ENCODE measurements around the gene MBD4. TPM values are rescaled to one million over a fixed set of nuclear protein-coding genes. Genes with fewer than 3 reads are reported as not detected.
"Not testable (repeated sequence)": the region's sequence is repeated elsewhere in the genome, so short reads cannot be mapped to it uniquely, and the experiment has no call there.

MBD4 gene
- total RNA-seq, 1 donor from 2014 or later: 18.8 TPM

GRCh38 chr3:129399895-129400357 is 39.8 kb downstream of the MBD4 start:
- H3K36me3 ChIP-seq: peaks cover 10% of the 10 kb centered on the region
- peak overlapping the region; percentile 93 for H3K4me3 ChIP-seq
- H3K27me3 ChIP-seq (ENCODE audit: low read depth): no peaks in the 10 kb centered on the region
- H3K27ac ChIP-seq (replicated peaks): peak overlapping the region; percentile 94
- intact Hi-C loops (cut with micrococcal nuclease): no loop called here
- H3K4me1 ChIP-seq: peaks cover 41% of the 10 kb centered on the region
- no peak for DNase-seq
- peak; percentile 13 for TF ChIP-seq CTCF (IDR thresholded peaks at IDR 0.05; ENCODE audit: borderline replicate concordance)
- H3K9me3 ChIP-seq (replicated peaks): no peaks in the 10 kb centered on the region

GRCh38 chr3:129399145-129399894 is 40.4 kb downstream of the MBD4 start:
- H3K36me3 ChIP-seq: peaks cover 10% of the 10 kb centered on the region
- H3K4me3 ChIP-seq: peak overlapping the region; percentile 93
- intact Hi-C loops (cut with micrococcal nuclease): no loop called here
- peak overlapping the region; percentile 94 for H3K27ac ChIP-seq (replicated peaks)
- DNase-seq: peak; percentile 72
- H3K27me3 ChIP-seq (ENCODE audit: low read depth): no peaks in the 10 kb centered on the region
- no peaks in the 10 kb centered on the region for H3K9me3 ChIP-seq (replicated peaks)
- peak; percentile 83 for TF ChIP-seq CTCF (IDR thresholded peaks at IDR 0.05; ENCODE audit: borderline replicate concordance)
- H3K4me1 ChIP-seq: peaks cover 42% of the 10 kb centered on the region

DNA sequence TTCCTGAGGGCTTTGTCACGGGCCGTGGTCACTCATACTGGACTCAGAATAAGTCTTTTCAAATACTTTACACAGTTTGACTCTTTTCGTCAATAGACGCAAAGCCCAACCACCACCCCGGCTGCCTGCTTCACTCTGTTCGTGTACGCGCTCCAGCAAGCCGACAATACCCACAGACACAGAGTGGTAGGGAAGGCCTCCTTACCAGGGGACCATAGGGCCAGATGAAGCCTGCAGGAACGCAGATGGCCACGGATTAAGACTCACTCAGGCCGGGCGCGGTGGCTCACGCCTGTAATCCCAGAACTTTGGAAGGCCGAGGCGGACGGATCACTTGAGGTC is 41.0 kb downstream of the MBD4 start:
- Histone ChIP-seq H3K9me3 (replicated peaks) (no peaks in the 10 kb centered on the region), H3K4me3 (peak overlapping the region; percentile 93), H3K36me3 (peaks cover 10% of the 10 kb centered on the region), H3K27ac (replicated peaks) (peak overlapping the region; percentile 94), H3K4me1 (peaks cover 46% of the 10 kb centered on the region), H3K27me3 (ENCODE audit: low read depth) (no peaks in the 10 kb centered on the region)
- TF ChIP-seq CTCF (IDR thresholded peaks at IDR 0.05; ENCODE audit: borderline replicate concordance): no peak
- DNase-seq: no peak
- intact Hi-C loops (cut with micrococcal nuclease): no loop called here

- Histone ChIP-seq H3K27ac (replicated peaks) (peak overlapping the region; percentile 33), H3K36me3 (peaks cover 52% of the 10 kb centered on the region), H3K4me1 (peaks cover 71% of the 10 kb centered on the region)
- intact Hi-C loops (cut with micrococcal nuclease); H3K27me3 ChIP-seq (ENCODE audit: low read depth); H3K9me3 ChIP-seq (replicated peaks); H3K4me3 ChIP-seq; DNase-seq: not testable (repeated sequence)
Measured at GRCh38 chr3:129393760-129394564, 45.8 kb downstream of the MBD4 start.

GRCh38 chr3:129393271-129393670 is 46.5 kb downstream of the MBD4 start:
- no peak overlapping the region for H3K27ac ChIP-seq (replicated peaks)
- intact Hi-C loops (cut with micrococcal nuclease): no loop called here
- H3K9me3 ChIP-seq (replicated peaks): no peaks in the 10 kb centered on the region
- H3K4me1 ChIP-seq: peaks cover 64% of the 10 kb centered on the region
- peaks cover 52% of the 10 kb centered on the region for H3K36me3 ChIP-seq
- no peak for DNase-seq
- no peak overlapping the region for H3K4me3 ChIP-seq
- H3K27me3 ChIP-seq (ENCODE audit: low read depth): no peaks in the 10 kb centered on the region
- no peak for TF ChIP-seq CTCF (IDR thresholded peaks at IDR 0.05; ENCODE audit: borderline replicate concordance)

DNA sequence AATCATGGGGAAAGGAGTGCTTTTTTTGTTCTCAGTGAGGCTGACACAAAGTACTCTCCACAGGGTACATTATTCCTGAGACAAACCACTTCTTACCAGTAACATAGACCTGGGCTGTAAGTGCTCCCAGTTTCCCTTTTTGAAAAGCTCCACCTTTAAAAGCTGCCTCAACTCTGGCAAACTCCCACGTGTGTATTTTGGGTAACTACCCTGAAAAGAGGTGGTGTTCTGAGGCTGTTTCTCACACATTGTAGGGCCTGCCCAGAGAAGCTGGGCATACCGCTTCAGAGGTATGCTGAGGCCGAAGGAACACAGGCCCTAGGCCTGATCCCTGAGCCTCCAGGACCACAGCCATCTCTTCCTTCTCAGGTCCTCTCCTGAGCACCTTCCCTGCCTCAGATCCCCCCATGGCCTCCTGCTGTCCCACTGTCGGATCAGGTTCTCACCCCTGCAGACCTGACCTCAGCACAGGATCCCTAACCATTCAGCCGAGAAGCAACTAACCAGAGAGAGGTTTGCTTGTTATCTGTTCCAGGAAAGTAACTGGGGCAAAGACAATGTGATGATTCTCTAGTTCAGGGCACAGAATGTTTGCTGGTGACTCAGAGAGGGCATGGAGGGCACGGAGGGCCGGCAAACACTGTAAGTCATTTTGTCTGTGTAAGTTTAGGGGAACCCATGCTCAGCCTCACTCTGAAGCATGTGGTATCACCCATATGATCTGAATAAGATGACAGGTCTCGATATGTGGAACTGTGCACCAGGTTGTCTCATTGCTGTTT is 47.5 kb downstream of the MBD4 start:
- H3K4me3 ChIP-seq; H3K9me3 ChIP-seq (replicated peaks); DNase-seq; H3K27me3 ChIP-seq (ENCODE audit: low read depth); intact Hi-C loops (cut with micrococcal nuclease): not testable (repeated sequence)
- peak overlapping the region; percentile 16 for H3K27ac ChIP-seq (replicated peaks)
- peaks cover 54% of the 10 kb centered on the region for H3K36me3 ChIP-seq
- peaks cover 61% of the 10 kb centered on the region for H3K4me1 ChIP-seq

DNA sequence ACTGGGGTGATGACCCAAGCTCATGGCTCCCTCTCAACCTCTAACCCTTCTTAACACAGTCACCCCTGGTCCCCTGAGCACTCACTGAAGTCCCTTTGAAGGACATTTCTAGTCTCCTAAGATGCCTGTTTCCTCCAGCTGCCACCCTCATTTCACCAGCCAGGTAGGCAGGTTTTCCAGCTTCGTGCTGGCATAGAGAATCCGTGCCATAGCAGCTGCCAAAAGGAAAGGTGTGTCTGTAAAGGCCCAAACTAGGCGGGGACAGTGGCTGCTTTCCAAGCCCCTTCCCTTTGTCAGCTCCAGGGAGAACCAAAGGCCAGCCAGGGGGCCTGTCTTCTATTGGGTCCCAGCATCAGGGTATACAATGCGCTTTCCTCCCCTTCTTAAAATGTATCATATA is 48.2 kb downstream of the MBD4 start:
- H3K27me3 ChIP-seq (ENCODE audit: low read depth); intact Hi-C loops (cut with micrococcal nuclease); H3K9me3 ChIP-seq (replicated peaks); DNase-seq; H3K4me3 ChIP-seq: not testable (repeated sequence)
- peaks cover 60% of the 10 kb centered on the region for H3K36me3 ChIP-seq
- H3K4me1 ChIP-seq: peaks cover 56% of the 10 kb centered on the region
- H3K27ac ChIP-seq (replicated peaks): peak overlapping the region; percentile 58

Measured in left ventricle myocardium inferior (tissue), 1 donor.